ENCODE measurements around the gene KBTBD4. TPM values are rescaled to one million over a fixed set of nuclear protein-coding genes. Genes with fewer than 3 reads are reported as not detected.

The KBTBD4 gene
- total and polyA plus RNA-seq, 2 of the 8 experiments (the other 6 are each of a cell fraction or from before 2014, with no cell fraction given), result 12.0 to 19.5 TPM

DNA sequence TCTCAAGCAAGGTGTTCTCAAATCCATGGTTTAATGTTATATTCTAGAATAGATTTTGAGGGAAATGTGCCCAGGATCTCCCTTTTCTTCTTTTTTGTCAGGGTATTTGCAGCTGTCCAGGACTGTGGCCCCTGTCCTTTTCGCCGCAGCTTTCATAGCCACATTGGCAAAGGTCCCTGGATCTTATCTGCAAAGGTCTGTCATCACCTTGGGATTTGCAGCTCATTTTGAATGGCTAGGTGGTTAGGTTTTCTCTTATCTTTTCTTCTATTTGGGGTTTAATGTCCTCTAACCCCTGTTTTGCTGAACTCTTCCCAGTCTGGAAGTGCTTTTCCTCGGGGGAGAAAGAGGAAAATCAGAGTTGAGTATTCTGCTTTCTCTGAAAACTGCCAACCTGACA is 27.2 kb upstream of the KBTBD4 start:
- no peaks in the 10 kb centered on the region for H3K79me1 ChIP-seq (ENCODE audit: low read depth, low read length)
- H3K27ac ChIP-seq (ENCODE audit: low read depth, low read length), result no peak overlapping the region
- CTCF ChIA-PET (ENCODE audit: partially characterized antibody), result interaction anchor here (0.9 to 3.7 kb wide), 3 partner anchors 10 to 21 kb away, joined by 3 to 17 read pairs (median 6); no protein-coding TSS in a partner anchor
- no peaks in the 10 kb centered on the region for H3K23me2 ChIP-seq (ENCODE audit: low read depth, low read length)
- no peak overlapping the region for H2BK20ac ChIP-seq (ENCODE audit: low read length)
- H2AFZ ChIP-seq (ENCODE audit: low read length), result no peak overlapping the region
- no peaks in the 10 kb centered on the region for H3K27me3 ChIP-seq (replicated peaks in 1 of 4; ENCODE audit: control insufficient read depth in 3 of 4, extremely low read depth in 1 of 4, insufficient read depth in 3 of 4, low read length in 3 of 4)
- H3K4me3 ChIP-seq (ENCODE audit: extremely low read depth in 1 of 4, insufficient read depth in 2 of 4, low read depth in 3 of 4, low read length in 4 of 4), result no peak overlapping the region
- H3K9ac ChIP-seq (replicated peaks in 1 of 4; ENCODE audit: extremely low read depth in 1 of 4, low read depth in 3 of 4, low read length in 3 of 4), result no peak overlapping the region
- no peak overlapping the region for H2BK5ac ChIP-seq (ENCODE audit: low read depth, low read length)
- H4K91ac ChIP-seq (replicated peaks; ENCODE audit: insufficient read length, low read length), result no peak overlapping the region
- no peaks in the 10 kb centered on the region for H3K79me2 ChIP-seq (ENCODE audit: control insufficient read depth in 1 of 2, insufficient read depth in 2 of 2, low read length in 2 of 2)
- H2BK15ac ChIP-seq (ENCODE audit: low read length), result no peak overlapping the region
- no peak overlapping the region for H2BK12ac ChIP-seq (ENCODE audit: low read depth, low read length)
- no peak overlapping the region for H2AK5ac ChIP-seq (ENCODE audit: low read depth, low read length)
- H4K8ac ChIP-seq (ENCODE audit: extremely low read depth, insufficient read depth, low read length), result no peak overlapping the region
- DNase-seq (ENCODE audit: low read depth in 1 of 2, low spot score in 2 of 2) (no peak), FAIRE-seq (no peak)
- no peak overlapping the region for H3K14ac ChIP-seq (ENCODE audit: insufficient read length)
- H3K9me3 ChIP-seq (ENCODE audit: insufficient read depth in 2 of 2, low read depth in 1 of 2, low read length in 1 of 2), result no peaks in the 10 kb centered on the region
- no peak overlapping the region for H3K23ac ChIP-seq (ENCODE audit: insufficient read length)
- POLR2A ChIA-PET (ENCODE audit: partially characterized antibody), result interaction anchor here (1.2 to 2.9 kb wide), 4 partner anchors 9 to 22 kb away, joined by 3 to 14 read pairs (median 4); partner anchors contain the start of gene C1QTNF4
- no peak overlapping the region for H3K4me2 ChIP-seq (ENCODE audit: insufficient read depth in 1 of 2, low read depth in 2 of 2, low read length in 2 of 2)
- H3K56ac ChIP-seq (replicated peaks; ENCODE audit: insufficient read length, low read depth, low read length), result no peak overlapping the region
- H4K5ac ChIP-seq (ENCODE audit: insufficient read length, low read depth, low read length), result no peak overlapping the region
- TF ChIP-seq POLR2A (IDR thresholded peaks at IDR 0.05; ENCODE audit: control extremely low read depth in 1 of 2, low read depth in 2 of 2, low read length in 2 of 2) (no peak), GABPA (IDR thresholded peaks at IDR 0.05; ENCODE audit: borderline replicate concordance, insufficient read depth, low read length) (no peak)
- no peak overlapping the region for H3K4ac ChIP-seq (replicated peaks; ENCODE audit: insufficient read length, low read depth, low read length)
- H3K4me1 ChIP-seq (replicated peaks in 1 of 4; ENCODE audit: control insufficient read depth in 3 of 4, insufficient read depth in 4 of 4, low read length in 3 of 4), result no peaks in the 10 kb centered on the region; a peak in 1 of 7 replicates
- H3K18ac ChIP-seq (ENCODE audit: extremely low read depth, low read length), result no peak overlapping the region
- WGBS, 2 experiments (ENCODE audit: extremely low coverage in 1 of 2, insufficient coverage in 1 of 2, insufficient read length in 1 of 2, insufficient replicate concordance in 2 of 2, low coverage in 1 of 2, low lambda C conversion rate in 2 of 2, missing lambda C conversion rate in 1 of 2), result 96% methylated on average over 3 of the region's 3 CpGs; no CpG with 5 or more reads in 1 of the 2 experiments
- no peaks in the 10 kb centered on the region for H4K20me1 ChIP-seq (replicated peaks in 1 of 2; ENCODE audit: control insufficient read depth in 1 of 2, insufficient read depth in 2 of 2, low read length in 2 of 2)
- H2BK120ac ChIP-seq (replicated peaks; ENCODE audit: low read depth, low read length), result no peak overlapping the region
- H3K36me3 ChIP-seq (ENCODE audit: control insufficient read depth in 2 of 4, insufficient read depth in 4 of 4, low read length in 3 of 4), result no peaks in the 10 kb centered on the region
